ENCODE measurements around the gene TFAP2C. TPM values are rescaled to one million over a fixed set of nuclear protein-coding genes. Genes with fewer than 3 reads are reported as not detected.

TFAP2C gene
- total RNA-seq, 1 donor from 2014 or later: 20.5 TPM

- Mint-ChIP-seq H3K27ac (peak overlapping the region; percentile 90), H3K36me3 (peaks cover 22% of the 10 kb centered on the region), H3K27me3 (peaks cover 82% of the 10 kb centered on the region), H3K4me1 (ENCODE audit: unreplicated experiment) (peaks cover 28% of the 10 kb centered on the region), H3K4me3 (peak overlapping the region; percentile 92), H3K9me3 (no peaks in the 10 kb centered on the region)
- peak; percentile 89 for TF ChIP-seq CTCF (conservative IDR thresholded peaks at IDR 0.05)
- DNase-seq (ENCODE audit: extremely low spot score, unreplicated experiment): peak; percentile 83
Measured at GRCh38 chr20:56630086-56630493, 984 bp downstream of the TFAP2C start.

- H3K36me3 Mint-ChIP-seq: peaks cover 22% of the 10 kb centered on the region
- H3K27ac Mint-ChIP-seq: no peak overlapping the region
- peak; percentile 53 for TF ChIP-seq CTCF (conservative IDR thresholded peaks at IDR 0.05)
- H3K9me3 Mint-ChIP-seq: no peaks in the 10 kb centered on the region
- peak; percentile 74 for DNase-seq (ENCODE audit: extremely low spot score, unreplicated experiment)
- peaks cover 28% of the 10 kb centered on the region for H3K4me1 Mint-ChIP-seq (ENCODE audit: unreplicated experiment)
- H3K4me3 Mint-ChIP-seq: peak overlapping the region; percentile 92
- H3K27me3 Mint-ChIP-seq: peaks cover 81% of the 10 kb centered on the region
Measured at GRCh38 chr20:56630506-56631317, 1.6 kb downstream of the TFAP2C start.

GRCh38 chr20:56631318-56631989, 2.3 kb downstream of the TFAP2C start:
- peak overlapping the region; percentile 82 for H3K27ac Mint-ChIP-seq
- H3K4me1 Mint-ChIP-seq (ENCODE audit: unreplicated experiment): peaks cover 25% of the 10 kb centered on the region
- no peak for TF ChIP-seq CTCF (conservative IDR thresholded peaks at IDR 0.05)
- H3K4me3 Mint-ChIP-seq: peak overlapping the region; percentile 92
- DNase-seq (ENCODE audit: extremely low spot score, unreplicated experiment): no peak
- peaks cover 80% of the 10 kb centered on the region for H3K27me3 Mint-ChIP-seq
- H3K9me3 Mint-ChIP-seq: no peaks in the 10 kb centered on the region
- peaks cover 22% of the 10 kb centered on the region for H3K36me3 Mint-ChIP-seq

- peaks cover 22% of the 10 kb centered on the region for H3K4me1 Mint-ChIP-seq (ENCODE audit: unreplicated experiment)
- no peak for TF ChIP-seq CTCF (conservative IDR thresholded peaks at IDR 0.05)
- H3K4me3 Mint-ChIP-seq: peak overlapping the region; percentile 89
- DNase-seq (ENCODE audit: extremely low spot score, unreplicated experiment): no peak
- peaks cover 75% of the 10 kb centered on the region for H3K27me3 Mint-ChIP-seq
- peak overlapping the region; percentile 82 for H3K27ac Mint-ChIP-seq
- peaks cover 24% of the 10 kb centered on the region for H3K36me3 Mint-ChIP-seq
- H3K9me3 Mint-ChIP-seq: no peaks in the 10 kb centered on the region
Measured at GRCh38 chr20:56631990-56632327, 2.9 kb downstream of the TFAP2C start.

- Mint-ChIP-seq H3K27me3 (peaks cover 70% of the 10 kb centered on the region), H3K36me3 (peaks cover 39% of the 10 kb centered on the region), H3K9me3 (no peaks in the 10 kb centered on the region), H3K4me1 (ENCODE audit: unreplicated experiment) (peaks cover 17% of the 10 kb centered on the region), H3K4me3 (peak overlapping the region; percentile 42), H3K27ac (peak overlapping the region; percentile 19)
- no peak for DNase-seq (ENCODE audit: extremely low spot score, unreplicated experiment)
- TF ChIP-seq CTCF (conservative IDR thresholded peaks at IDR 0.05): peak; percentile 15
Measured at GRCh38 chr20:56634307-56634706, 5.2 kb downstream of the TFAP2C start.
